Raji (cell line): ENCODE data around the gene RAD51B.

ENCODE experiments used
- POLR2A ChIP-seq: IDR thresholded peaks from 2 replicates; pipeline ENCODE4 v1.6.1; 2011; ENCODE audit warnings: low read depth, low read length, control low read depth; ENCODE audit not compliant: insufficient read depth

Gene RAD51B

GRCh38 chr14:68158640-68159039 is 339.1 kb downstream of the RAD51B start:
- TF ChIP-seq POLR2A = no peak

- no peak for TF ChIP-seq POLR2A
Observed at GRCh38 chr14:68159701-68160633, 340.4 kb downstream of the RAD51B start.

DNA sequence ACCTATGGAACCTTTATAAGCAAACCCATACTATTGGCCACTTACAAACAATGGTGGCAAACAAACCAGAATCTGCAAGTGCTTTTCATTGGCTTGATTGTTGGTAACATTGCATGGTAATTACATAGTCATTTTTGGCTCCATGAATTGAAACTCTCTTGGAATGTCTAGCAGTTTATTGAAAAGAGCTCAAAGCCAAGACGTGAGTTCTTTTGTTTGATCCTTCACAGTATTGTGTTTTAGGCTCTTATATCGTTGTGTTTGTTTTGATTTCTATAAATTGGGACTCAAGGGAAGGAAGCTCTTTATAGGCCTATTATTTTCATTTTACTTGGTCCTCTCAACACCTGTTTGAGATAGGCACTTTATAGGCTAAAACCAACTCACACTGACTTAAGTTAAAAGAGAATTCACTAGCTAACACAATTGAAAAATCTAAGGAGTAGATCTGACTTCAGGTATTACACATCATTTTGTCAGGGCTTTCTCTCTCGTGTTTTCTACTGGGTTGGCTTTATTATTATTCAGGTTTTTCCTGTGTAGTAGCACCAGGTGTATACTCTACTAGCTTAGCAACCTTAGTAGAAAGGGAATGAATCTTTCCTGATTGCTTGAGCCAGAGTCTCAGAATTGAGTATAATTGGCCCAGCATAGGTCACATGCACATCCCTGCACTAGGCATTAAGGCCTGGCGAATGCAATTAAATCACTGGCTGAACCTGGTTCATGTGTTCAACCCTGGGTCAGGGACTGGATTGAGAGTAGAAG is 341.4 kb downstream of the RAD51B start:
- TF ChIP-seq POLR2A = no peak

GRCh38 chr14:68162887-68163286 is 343.3 kb downstream of the RAD51B start:
- no peak for TF ChIP-seq POLR2A

- TF ChIP-seq POLR2A = no peak
Observed at GRCh38 chr14:68164711-68165113, 345.1 kb downstream of the RAD51B start.

DNA sequence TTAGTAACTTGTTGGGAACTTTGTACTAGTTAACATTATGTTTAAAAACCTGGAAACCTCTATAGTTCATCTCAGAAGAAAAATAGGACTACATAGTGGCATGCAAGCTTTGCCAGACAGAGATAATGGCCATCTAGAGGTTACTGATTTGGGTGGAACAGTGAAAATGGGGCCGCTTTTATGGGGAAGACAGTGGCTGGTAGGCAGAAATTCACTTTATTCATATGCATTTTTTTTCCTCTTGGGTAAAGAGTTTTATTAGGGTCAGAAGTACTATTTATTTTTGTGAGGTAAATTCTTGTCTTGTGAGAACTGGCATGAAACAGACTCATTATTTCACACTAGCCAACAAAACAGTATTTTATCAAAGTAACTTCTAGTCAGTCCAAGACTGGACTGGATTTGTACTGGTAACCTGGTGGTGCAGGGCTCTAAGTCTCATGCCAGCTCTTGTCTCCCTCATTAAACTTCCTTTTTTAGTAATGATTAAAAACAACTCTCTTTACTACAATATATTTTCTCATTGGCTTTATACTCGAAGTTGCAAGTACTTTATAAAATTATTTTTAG is 345.8 kb downstream of the RAD51B start:
- no peak for TF ChIP-seq POLR2A

- no peak for TF ChIP-seq POLR2A
Observed at GRCh38 chr14:68166731-68167382, 347.3 kb downstream of the RAD51B start.

DNA sequence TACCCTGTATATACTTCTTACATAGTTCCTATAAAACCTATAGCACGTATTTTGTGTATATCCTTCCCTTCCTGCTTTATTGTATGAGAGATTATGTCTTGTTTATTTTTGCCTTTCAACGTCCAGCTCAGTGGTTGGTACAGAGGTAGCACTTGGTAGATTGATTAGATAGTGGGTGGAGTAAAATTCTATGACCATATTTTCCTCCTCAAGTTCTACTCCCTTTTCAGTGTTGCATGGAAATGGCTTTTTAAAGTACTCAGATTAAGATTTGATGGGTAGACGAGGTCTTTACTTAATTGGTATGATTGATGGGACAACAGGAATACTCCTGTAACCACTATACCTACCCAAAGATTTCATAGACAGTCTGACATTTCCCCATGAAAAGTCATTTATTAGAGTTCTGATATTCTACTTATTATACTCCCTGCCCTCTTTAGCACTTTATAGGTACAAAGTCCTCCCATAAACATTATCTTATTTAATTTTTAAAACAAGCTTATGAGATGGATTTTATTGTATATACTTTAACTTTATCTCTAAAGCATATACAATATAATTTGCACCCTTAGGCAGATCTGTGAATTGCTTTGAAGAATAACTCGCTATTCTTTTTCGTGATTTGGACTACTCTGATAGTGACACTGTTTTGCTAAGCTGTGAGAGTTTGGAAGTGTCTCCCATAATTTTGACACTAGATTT is 348.0 kb downstream of the RAD51B start:
- TF ChIP-seq POLR2A = no peak

GRCh38 chr14:68168460-68169109 is 349.0 kb downstream of the RAD51B start:
- TF ChIP-seq POLR2A = no peak

- TF ChIP-seq POLR2A = no peak
Observed at GRCh38 chr14:68172216-68172615, 352.6 kb downstream of the RAD51B start.

DNA sequence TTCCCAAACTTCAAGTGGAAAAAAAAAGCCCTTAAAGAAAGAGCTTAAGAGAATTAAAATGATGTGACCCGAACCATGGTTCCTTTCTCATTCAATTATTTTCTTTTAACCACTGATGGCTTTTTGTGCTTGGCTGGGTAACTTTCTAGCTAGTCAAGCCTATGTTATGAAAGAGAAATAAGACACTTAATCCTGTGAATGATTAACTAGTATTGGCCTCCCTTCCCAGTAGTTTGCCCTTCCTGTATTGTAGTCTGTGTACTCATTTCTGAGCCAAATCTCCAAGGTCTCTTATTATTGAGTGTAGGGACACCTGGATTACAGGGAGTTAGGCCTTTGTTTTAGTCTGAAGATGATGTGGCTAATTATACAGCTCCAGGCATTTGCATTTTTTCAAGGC is 353.0 kb downstream of the RAD51B start:
- TF ChIP-seq POLR2A = no peak

DNA sequence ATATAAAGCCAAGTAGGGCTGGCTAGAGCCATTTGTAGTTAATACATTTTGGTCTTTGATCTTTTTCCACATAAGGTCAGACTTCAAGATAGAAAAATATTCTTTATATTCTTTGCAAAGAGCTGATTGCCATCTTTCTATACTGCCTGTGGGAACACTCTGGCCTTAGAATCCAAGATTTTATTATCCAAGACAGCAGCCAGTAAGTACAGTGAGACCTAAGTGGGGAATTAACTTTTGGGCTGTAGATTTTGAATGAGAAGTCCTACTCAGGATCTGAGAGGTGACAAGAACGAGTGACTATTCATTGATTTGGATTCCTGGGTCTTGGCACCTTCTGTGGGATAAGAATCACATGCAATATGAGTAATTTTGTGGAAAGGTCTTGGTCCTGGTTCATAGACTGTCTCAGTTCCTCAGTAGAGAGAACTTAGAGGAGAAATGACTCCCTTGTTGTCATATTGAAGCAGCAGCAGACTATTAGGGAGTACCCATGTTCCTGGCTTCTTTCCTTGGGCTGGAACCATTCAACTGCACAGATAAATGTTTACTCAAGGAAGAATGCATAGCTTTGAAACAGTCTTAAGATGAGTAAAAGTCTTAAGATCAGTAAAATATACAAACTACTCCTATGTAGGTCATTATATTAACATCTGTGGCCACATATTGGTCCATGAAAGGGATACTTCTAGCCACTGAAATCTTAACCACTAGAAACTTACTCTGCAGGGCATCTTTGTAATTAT is 353.8 kb downstream of the RAD51B start:
- TF ChIP-seq POLR2A = no peak

DNA sequence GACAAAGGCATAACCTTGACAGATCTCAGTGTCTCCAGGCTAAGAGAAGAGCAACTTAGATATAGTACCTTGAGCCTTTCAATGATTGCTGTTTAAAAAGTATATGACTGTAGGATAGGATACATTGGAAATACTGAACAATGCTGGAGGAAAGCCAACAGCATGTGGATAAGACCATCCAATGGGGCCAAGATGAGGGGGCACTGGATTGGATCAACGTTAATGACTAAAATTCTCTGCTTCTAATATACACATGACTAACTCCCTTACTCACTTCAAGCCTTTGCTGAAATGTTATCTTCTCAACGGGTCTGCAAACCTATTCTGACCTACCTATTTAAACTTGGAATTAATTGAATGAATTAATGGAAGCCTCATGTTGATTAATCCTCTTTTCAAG is 354.9 kb downstream of the RAD51B start:
- TF ChIP-seq POLR2A = no peak
